ENCODE results near the gene TPK1.
A peak's percentile ranks its signal among the peaks of the same experiment; 100 is the strongest.
"Not testable (repeated sequence)": the region's sequence is repeated elsewhere in the genome, so short reads cannot be mapped to it uniquely, and the experiment has no call there.

Gene TPK1

DNA sequence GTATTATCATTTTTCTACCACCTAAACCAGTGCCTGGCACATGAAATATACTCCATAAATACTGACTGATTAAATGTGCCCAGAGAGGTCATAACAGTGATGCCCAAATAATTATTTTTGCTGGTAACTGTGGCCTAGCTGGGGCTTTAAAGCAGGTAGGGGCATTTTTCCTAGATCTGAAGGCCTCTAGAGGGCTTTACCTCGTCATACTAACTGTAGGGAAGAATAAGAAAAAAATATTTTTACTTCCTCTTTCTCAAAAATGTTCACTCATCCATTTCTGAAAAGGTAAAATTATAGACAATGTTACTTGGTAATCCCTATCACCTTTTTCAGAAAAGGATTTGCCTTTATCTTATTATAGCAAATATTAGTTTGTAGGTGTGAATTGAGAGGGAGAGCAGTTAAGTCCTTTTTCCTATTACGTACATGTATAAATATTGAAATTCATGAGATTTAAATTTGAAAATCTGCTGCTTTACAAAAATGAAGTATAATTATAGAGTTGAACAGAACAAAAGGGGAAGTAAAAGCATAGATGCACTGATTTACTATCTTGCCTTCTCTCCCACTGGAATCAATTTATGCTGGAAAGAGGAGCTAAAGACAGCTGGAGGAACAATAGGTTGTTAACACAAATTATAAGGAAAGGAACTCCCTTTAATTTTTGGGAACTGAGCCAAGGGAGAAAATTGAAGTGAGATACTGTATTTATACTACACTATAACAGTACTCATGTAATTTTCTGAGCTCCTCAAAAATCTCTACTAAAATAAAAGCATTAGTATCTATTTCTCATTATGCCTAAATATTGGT is 360.8 kb downstream of the TPK1 start:
- DNase-seq (ENCODE audit: low read depth), result no peak

DNA sequence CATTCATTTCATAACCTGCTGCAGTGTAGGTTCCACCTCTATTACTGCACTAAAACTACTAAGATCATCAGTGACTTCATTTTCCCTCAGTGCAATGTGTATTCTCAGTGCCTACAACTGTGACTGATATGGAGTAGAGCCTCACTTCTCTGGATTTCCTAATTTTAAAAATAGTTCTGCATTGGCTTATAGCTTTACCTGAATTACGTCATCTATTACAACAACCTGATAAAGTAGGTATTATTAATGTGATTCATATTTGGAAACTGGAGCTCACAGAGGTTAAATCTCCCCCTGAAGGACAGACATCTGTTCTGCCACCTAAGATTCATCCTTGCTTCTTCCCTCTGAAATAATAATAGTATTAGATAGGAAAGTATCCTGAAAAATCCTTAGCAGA is 361.5 kb downstream of the TPK1 start:
- no peak for DNase-seq (ENCODE audit: low read depth)

DNA sequence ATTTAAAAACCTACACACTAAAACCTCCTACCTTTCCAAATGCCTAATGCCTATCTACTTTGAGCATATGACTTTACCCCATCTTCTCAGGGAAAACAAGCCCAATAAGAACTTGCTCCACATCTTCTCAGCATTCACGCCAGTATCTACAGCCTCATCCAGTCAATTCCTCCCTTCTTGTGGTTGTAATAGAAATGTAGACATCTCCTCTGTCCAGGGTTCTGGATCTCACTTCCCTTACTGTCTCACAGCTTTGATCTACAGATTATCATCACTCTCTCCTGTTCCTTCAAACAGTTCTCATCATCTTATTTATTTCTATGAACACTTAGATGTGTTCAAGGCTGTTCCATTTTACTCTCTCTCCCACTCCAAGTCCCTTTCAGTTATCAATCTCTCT is 361.9 kb downstream of the TPK1 start:
- DNase-seq (ENCODE audit: low read depth), result no peak

DNA sequence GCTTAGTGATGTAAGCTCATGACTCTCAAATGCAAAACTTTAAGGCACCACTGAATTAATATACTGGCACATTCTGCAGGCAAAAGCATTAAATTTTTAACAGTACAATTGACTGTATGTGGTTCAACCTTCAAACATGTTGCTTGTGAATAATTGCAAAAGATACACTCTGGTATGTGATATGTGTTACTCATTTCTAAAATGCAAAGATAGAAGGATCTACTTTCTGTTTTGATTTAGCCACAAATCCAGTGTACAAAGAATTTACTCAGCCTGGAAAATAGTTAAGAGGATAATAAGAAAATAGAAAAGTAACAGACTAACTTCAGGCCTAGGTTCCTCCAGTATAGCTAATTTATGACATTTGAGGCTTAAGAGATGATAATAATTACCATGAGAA is 365.8 kb downstream of the TPK1 start:
- no peak for DNase-seq (ENCODE audit: low read depth)

- no peak for DNase-seq (ENCODE audit: low read depth)
Observed at GRCh38 chr7:144468990-144469732, 366.7 kb downstream of the TPK1 start.

- no peak for DNase-seq (ENCODE audit: low read depth)
Observed at GRCh38 chr7:144459635-144460034, 376.2 kb downstream of the TPK1 start.

DNA sequence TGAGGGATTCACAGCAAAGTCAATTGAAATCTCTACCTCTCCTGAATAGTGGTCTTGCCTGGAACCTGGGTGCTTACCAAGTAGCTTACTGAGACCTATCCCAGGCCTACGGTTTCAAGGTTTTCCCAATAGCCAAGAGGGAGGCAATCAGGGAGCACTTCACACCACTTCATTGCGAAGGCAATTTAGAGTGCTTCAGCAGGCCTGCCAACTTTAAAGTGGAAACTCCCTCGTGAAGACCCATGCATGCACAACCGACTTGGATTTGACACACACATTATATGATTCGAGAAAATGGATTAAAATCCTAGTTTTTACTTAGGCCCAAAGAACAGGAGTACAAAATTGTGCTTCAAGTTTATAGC is 380.8 kb downstream of the TPK1 start:
- no peak for DNase-seq (ENCODE audit: low read depth)

GRCh38 chr7:144454256-144455039 is 381.4 kb downstream of the TPK1 start:
- DNase-seq (ENCODE audit: low read depth), result no peak

- no peak for DNase-seq (ENCODE audit: low read depth)
Observed at GRCh38 chr7:144452064-144452463, 383.8 kb downstream of the TPK1 start.

DNA sequence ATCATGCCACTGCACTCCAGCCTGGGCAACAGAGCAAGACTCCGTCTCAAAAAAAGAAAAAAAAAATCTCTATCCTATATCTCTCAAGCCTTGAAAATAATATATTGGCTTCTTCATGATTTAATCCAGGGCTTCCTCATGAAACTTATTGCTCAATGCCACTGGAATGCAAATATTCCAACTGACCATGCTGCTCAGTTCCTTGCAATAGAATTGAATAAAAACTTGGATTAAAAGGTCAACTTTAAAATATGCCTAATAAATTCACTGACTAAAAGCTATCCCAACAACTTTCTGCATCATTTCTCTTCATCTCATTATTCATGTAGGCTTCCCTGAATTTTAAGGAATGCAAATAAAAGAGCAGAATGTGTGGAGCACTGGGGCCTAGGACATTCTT is 390.3 kb downstream of the TPK1 start:
- no peak for DNase-seq (ENCODE audit: low read depth)

GRCh38 chr7:144439717-144440205 is 396.1 kb downstream of the TPK1 start:
- DNase-seq (ENCODE audit: low read depth), result no peak

GRCh38 chr7:144438759-144439158 is 397.1 kb downstream of the TPK1 start:
- DNase-seq (ENCODE audit: low read depth), result no peak

DNA sequence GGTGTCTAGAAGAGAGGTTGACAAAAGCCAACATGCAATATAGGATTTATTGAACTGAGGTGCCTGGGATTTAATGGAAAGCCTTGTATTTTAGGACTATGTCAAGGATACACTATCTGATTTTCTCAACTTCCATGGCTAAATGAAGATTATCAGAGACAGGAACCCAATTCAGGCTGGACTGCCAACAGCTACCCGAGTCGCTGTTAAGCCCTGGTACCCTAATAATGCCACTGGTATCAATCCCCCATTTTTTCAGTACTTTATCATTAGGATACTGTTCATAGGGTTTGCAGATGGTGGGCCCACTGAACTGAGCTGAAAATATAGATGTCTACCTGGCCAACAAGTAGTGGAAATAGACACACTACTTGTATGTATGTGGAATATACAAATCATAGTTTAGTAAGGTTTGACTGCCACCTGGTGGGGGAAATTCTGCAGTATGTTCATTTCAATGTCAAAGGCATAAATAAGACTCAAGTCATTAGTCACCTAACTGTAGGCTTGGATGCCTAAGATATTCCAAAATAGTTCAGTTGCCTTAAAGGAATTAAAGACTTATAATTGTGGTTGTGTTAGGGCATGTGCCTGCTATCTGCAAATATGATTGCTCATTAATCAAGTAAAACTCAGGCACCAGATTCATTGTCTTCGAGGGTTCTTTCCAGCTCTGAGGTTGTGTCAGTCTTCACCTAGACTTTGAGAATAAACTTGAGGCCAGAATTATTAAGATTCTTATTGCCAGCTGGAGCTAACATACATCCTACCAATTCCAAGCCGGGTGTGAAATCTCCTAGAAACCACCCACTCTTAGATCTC is 398.3 kb downstream of the TPK1 start:
- peak; percentile 36 for DNase-seq (ENCODE audit: low read depth)

GRCh38 chr7:144436500-144436899 is 399.4 kb downstream of the TPK1 start:
- DNase-seq (ENCODE audit: low read depth), result no peak

- DNase-seq (ENCODE audit: low read depth), result no peak
Observed at GRCh38 chr7:144428431-144428830, 407.4 kb downstream of the TPK1 start.

DNA sequence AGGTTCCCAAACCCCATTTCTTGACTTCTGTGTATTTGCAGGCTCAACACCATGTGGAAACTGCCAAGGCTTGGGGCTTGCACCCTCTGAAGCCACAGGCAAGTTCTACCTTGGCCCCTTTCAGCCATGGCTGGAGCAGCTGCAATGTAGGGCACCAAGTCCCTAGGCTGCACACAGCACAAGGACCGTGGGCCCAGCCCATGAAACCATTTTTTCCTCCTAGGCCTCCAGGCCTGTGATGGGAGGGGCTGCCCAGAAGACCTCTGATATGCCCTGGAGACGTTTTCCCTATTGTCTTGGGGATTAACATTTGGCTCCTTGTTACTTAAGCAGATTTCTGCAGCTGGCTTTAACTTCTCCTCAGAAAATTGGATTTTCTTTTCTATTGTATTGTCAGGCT is 408.3 kb downstream of the TPK1 start:
- DNase-seq (ENCODE audit: low read depth), result not testable (repeated sequence)

- not testable (repeated sequence) for DNase-seq (ENCODE audit: low read depth)
Observed at GRCh38 chr7:144418931-144419330, 416.9 kb downstream of the TPK1 start.

DNA sequence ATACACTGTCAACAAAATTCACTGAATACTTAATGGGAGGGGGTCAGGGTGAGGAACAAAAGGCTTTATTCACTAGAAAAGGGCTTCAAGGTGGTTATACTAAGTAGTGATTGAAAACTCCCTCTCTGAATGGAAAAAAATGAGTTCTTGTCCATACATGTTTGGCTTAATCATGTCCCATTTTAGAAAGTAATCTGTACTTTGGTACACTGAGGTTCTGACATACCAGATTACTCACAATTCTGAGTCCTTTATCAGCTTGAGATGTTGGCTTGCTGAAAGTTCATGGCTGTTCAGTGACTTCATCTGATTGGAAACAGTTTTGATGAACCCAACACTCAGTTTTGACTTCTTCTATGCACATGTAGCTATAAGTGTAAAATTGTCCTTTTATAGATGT is 419.5 kb downstream of the TPK1 start:
- no peak for DNase-seq (ENCODE audit: low read depth)

DNA sequence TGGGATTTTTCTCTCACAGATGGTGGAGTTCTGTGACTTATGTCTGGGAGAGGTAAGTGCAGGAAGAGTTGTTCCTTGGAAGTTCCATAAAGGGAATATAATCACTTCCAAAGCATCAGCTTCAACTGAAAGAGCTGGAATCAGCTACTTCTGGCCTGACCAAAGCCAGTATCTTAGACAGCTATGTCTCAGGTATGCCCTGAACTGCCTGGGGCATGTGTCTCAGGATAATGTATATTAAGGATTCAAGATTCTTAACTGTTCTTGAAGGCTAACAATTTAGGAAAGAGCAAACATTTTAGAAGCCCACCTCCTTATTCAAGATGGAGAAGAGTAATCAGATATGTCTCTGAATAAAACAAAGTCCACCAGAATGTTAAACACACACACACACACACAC is 420.0 kb downstream of the TPK1 start:
- DNase-seq (ENCODE audit: low read depth), result no peak

DNA sequence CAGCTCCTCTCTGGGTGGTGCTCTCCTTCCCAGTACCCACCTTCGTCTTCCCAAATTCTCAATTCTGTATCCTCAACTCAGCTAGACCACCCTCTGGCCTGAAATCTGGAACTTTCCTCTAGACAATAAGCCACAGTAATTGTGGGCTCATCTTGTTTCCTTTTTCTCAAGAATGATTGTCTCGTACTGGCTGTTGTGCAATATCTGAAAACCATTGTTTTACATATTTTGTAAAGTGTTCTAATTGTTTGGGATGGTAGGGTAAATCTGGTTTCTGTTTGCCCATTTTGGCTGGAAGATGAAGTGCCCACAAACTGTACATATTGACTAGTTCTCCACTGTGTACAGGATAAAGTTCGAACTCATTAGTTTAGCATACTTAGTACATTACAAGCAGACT is 421.0 kb downstream of the TPK1 start:
- DNase-seq (ENCODE audit: low read depth), result no peak

- no peak for DNase-seq (ENCODE audit: low read depth)
Observed at GRCh38 chr7:144410441-144410840, 425.4 kb downstream of the TPK1 start.

GRCh38 chr7:144408121-144408520 is 427.7 kb downstream of the TPK1 start:
- DNase-seq (ENCODE audit: low read depth), result no peak

Data from non-pigmented ciliary epithelial cell (primary cell).